ENCODE data around the gene CSKMT.

GRCh38 chr11:62702246-62702645 lies 37.1 kb downstream of the CSKMT start:
- no peak for TF ChIP-seq POLR2A (IDR thresholded peaks at IDR 0.05; ENCODE audit: low read depth, low read length)
- TF ChIP-seq PAX5 (IDR thresholded peaks at IDR 0.05; ENCODE audit: insufficient read depth, low read length, severe bottlenecking), result no peak
- TF ChIP-seq POLR2AphosphoS5 (IDR thresholded peaks at IDR 0.05; ENCODE audit: low read depth, low read length), result no peak
- TF ChIP-seq TAF1 (IDR thresholded peaks at IDR 0.05; ENCODE audit: low read depth, low read length), result no peak
- TF ChIP-seq POU2F2 (IDR thresholded peaks at IDR 0.05; ENCODE audit: low read depth, low read length), result no peak
